Karpas-422 (cell line): ENCODE data around the gene ORAI2. TPM values are rescaled to one million over a fixed set of nuclear protein-coding genes. Genes with fewer than 3 reads are reported as not detected.
A peak's percentile ranks its signal among the peaks of the same experiment; 100 is the strongest.

Experiments
- DNase-seq: peaks from one replicate; pipeline ENCODE4 v3.0.0-alpha.2; 2015
- H2AFZ ChIP-seq: fragments of 200-600 bp; sonication (generic); 2 replicates; pipeline ENCODE4 v1.6.1; 2014; ENCODE audit warnings: antibody characterized with exemption, low read length, mixed read lengths
- H3K27ac ChIP-seq: fragments of 200-600 bp; sonication (generic); 2 replicates; pipeline ENCODE4 v1.5.1; 2014; ENCODE audit warnings: mild to moderate bottlenecking, low read length, moderate library complexity
- H3K27me3 ChIP-seq: fragments of 200-600 bp; sonication (generic); 2 replicates; pipeline ENCODE4 v1.6.1; 2014; ENCODE audit warnings: low read length, mixed read lengths
- H3K36me3 ChIP-seq: fragments of 200-600 bp; sonication (generic); 2 replicates; pipeline ENCODE4 v1.6.1; 2014; ENCODE audit warnings: low read length, mixed read lengths; ENCODE audit not compliant: insufficient read depth
- H3K4me1 ChIP-seq: fragments of 200-600 bp; sonication (generic); 2 replicates; pipeline ENCODE4 v1.6.1; 2014; ENCODE audit warnings: mild to moderate bottlenecking, low read length, mixed read lengths
- H3K4me2 ChIP-seq: fragments of 200-600 bp; sonication (generic); 2 replicates; pipeline ENCODE4 v1.6.1; 2014; ENCODE audit warnings: low read length, low read depth, mild to moderate bottlenecking; ENCODE audit not compliant: poor library complexity, severe bottlenecking
- H3K4me3 ChIP-seq: fragments of 200-600 bp; sonication (generic); 2 replicates; pipeline ENCODE4 v1.5.1; 2014; ENCODE audit warnings: mild to moderate bottlenecking, antibody characterized with exemption, low read length, mixed read lengths
- H3K79me2 ChIP-seq: fragments of 200-600 bp; sonication (generic); 2 replicates; pipeline ENCODE4 v1.6.1; 2014; ENCODE audit warnings: mild to moderate bottlenecking, low read length, mixed read lengths
- H3K9ac ChIP-seq: fragments of 200-600 bp; sonication (generic); 2 replicates; pipeline ENCODE4 v1.6.0; 2014; ENCODE audit warnings: low read length
- H3K9me2 ChIP-seq: fragments of 200-600 bp; sonication (generic), shearing (Covaris generic); replicated peaks from 2 replicates; pipeline ENCODE4 v1.6.0; 2014; ENCODE audit warnings: mild to moderate bottlenecking, low read length, moderate library complexity; ENCODE audit not compliant: insufficient read depth
- H3K9me3 ChIP-seq: fragments of 300-700, 200-600 bp; sonication (generic); 2 replicates; pipeline ENCODE4 v1.6.1; 2014; ENCODE audit warnings: low read length, mixed read lengths
- H4K20me1 ChIP-seq: fragments of 200-600 bp; sonication (generic); 2 replicates; pipeline ENCODE4 v1.6.1; 2014; ENCODE audit warnings: mild to moderate bottlenecking, antibody characterized with exemption, low read length, low read depth; ENCODE audit not compliant: insufficient read depth
- total RNA-seq: library from RNA; depleted of rRNA; stranded (reverse); fragments of >200 nt; shearing (Covaris generic); gene quantifications from 2 replicates; pipeline ENCODE4 v1.2.3, GENCODE V29; 2014; ENCODE audit warnings: low replicate concordance; rRNA removed

The ORAI2 gene
- 2.8 and 7.8 TPM in 2 replicates for total RNA-seq

- H2AFZ ChIP-seq: peak within 1 kb of the TSS; percentile 50; the same call in 1 of the 2 replicates
- peak; percentile 87 for DNase-seq
Measured at GRCh38 chr7:102433219-102434038, at the start of gene ORAI2. Gene ORAI2, plus strand, starts transcription at chr7:102433575. Its CDS starts 5,382 bp downstream, at chr7:102438957.

DNA sequence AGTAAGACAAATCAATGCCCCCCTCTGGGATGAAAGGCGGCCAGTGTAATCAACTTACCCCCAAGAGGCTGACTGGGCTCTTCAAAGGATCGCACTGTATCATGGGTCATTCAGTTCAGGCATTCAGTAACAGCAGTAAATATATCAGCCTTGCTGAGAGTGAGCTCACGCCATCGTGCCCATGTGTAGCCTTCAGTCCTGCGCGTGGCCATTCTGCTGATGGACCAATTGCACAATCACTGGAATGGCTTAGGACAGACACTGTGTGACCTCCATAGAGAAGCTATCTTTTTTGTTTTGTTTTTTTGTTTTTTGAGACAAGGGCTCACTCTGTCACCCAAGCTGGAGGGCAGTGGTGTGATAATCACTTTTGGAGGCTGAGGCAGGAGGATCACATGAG is 46.3 kb upstream of the ORAI2 start:
- no peak overlapping the region for H3K9ac ChIP-seq
- H3K4me1 ChIP-seq: peaks cover 7% of the 10 kb centered on the region; the same call in 1 of the 2 replicates
- no peak overlapping the region for H3K4me3 ChIP-seq

More at GRCh38 chr7:102433219-102434038, at the start of gene ORAI2:
- peak within 1 kb of the TSS; percentile 87 for H3K4me2 ChIP-seq
- H3K27me3 ChIP-seq: no peaks in the 10 kb centered on the region
- H3K9me2 ChIP-seq: no peaks in the 10 kb centered on the region
- H3K36me3 ChIP-seq: no peaks in the 10 kb centered on the region
- no peaks in the 10 kb centered on the region for H3K9me3 ChIP-seq
- no peaks in the 10 kb centered on the region for H3K79me2 ChIP-seq
- no peaks in the 10 kb centered on the region for H4K20me1 ChIP-seq
- H3K9ac ChIP-seq: peak within 1 kb of the TSS; percentile 78
- peaks cover 27% of the 10 kb centered on the region for H3K4me1 ChIP-seq
- peak within 1 kb of the TSS; percentile 80 for H3K4me3 ChIP-seq
- H3K27ac ChIP-seq: no peak within 1 kb of the TSS

GRCh38 chr7:102389810-102390209 is 43.6 kb upstream of the ORAI2 start:
- Histone ChIP-seq H3K4me3 (no peak overlapping the region), H3K36me3 (peaks cover 28% of the 10 kb centered on the region), H3K4me2 (no peak overlapping the region), H3K9me3 (no peaks in the 10 kb centered on the region), H3K9me2 (no peaks in the 10 kb centered on the region), H2AFZ (no peak overlapping the region), H3K27ac (peak overlapping the region; percentile 45; the same call in 1 of the 2 replicates), H4K20me1 (no peaks in the 10 kb centered on the region), H3K4me1 (peaks cover 7% of the 10 kb centered on the region; the same call in 1 of the 2 replicates), H3K79me2 (no peaks in the 10 kb centered on the region), H3K27me3 (no peaks in the 10 kb centered on the region), H3K9ac (no peak overlapping the region)
- no peak for DNase-seq

More for the DNA sequence above, 46.3 kb upstream of the ORAI2 start:
- no peaks in the 10 kb centered on the region for H3K27me3 ChIP-seq
- H3K27ac ChIP-seq: no peak overlapping the region
- peaks cover 27% of the 10 kb centered on the region for H3K36me3 ChIP-seq
- no peak overlapping the region for H2AFZ ChIP-seq
- H3K4me2 ChIP-seq: no peak overlapping the region
- no peaks in the 10 kb centered on the region for H3K79me2 ChIP-seq
- no peaks in the 10 kb centered on the region for H3K9me2 ChIP-seq
- no peaks in the 10 kb centered on the region for H4K20me1 ChIP-seq
- peak; percentile 29 for DNase-seq
- no peaks in the 10 kb centered on the region for H3K9me3 ChIP-seq

- H3K4me2 ChIP-seq: no peak overlapping the region
- H3K79me2 ChIP-seq: no peaks in the 10 kb centered on the region
- no peaks in the 10 kb centered on the region for H3K9me2 ChIP-seq
- H3K27me3 ChIP-seq: no peaks in the 10 kb centered on the region
- H3K4me1 ChIP-seq: peaks cover 18% of the 10 kb centered on the region
- H3K27ac ChIP-seq: 0 out of 2 replicates have a peak overlapping the region, but pooled peaks have one; percentile 42
- H3K4me3 ChIP-seq: no peak overlapping the region
- H3K9me3 ChIP-seq: no peaks in the 10 kb centered on the region
- peaks cover 28% of the 10 kb centered on the region for H3K36me3 ChIP-seq
- H2AFZ ChIP-seq: no peak overlapping the region
- peak; percentile 82 for DNase-seq
- no peak overlapping the region for H3K9ac ChIP-seq
- no peaks in the 10 kb centered on the region for H4K20me1 ChIP-seq
Measured at GRCh38 chr7:102390697-102391484, 42.5 kb upstream of the ORAI2 start.

- Histone ChIP-seq H3K36me3 (peaks cover 16% of the 10 kb centered on the region; the same call in 1 of the 2 replicates), H3K9ac (no peak overlapping the region), H3K4me2 (no peak overlapping the region), H3K4me1 (peaks cover 25% of the 10 kb centered on the region), H3K79me2 (peaks cover 11% of the 10 kb centered on the region), H2AFZ (no peak overlapping the region), H3K4me3 (no peak overlapping the region), H3K27me3 (no peaks in the 10 kb centered on the region), H3K9me2 (no peaks in the 10 kb centered on the region), H4K20me1 (no peaks in the 10 kb centered on the region; the same call in 1 of the 2 replicates), H3K27ac (no peak overlapping the region), H3K9me3 (no peaks in the 10 kb centered on the region)
- DNase-seq: no peak
Measured at GRCh38 chr7:102392330-102392729, 41.0 kb upstream of the ORAI2 start.

- H3K9ac ChIP-seq: no peak overlapping the region
- peaks cover 17% of the 10 kb centered on the region for H3K79me2 ChIP-seq
- H2AFZ ChIP-seq: no peak overlapping the region
- no peaks in the 10 kb centered on the region for H3K9me2 ChIP-seq
- no peaks in the 10 kb centered on the region for H3K9me3 ChIP-seq
- DNase-seq: no peak
- peaks cover 16% of the 10 kb centered on the region; the same call in 1 of the 2 replicates for H3K36me3 ChIP-seq
- no peak overlapping the region for H3K4me3 ChIP-seq
- no peaks in the 10 kb centered on the region; the same call in 1 of the 2 replicates for H4K20me1 ChIP-seq
- peaks cover 21% of the 10 kb centered on the region for H3K4me1 ChIP-seq
- H3K27ac ChIP-seq: no peak overlapping the region
- no peak overlapping the region for H3K4me2 ChIP-seq
- no peaks in the 10 kb centered on the region for H3K27me3 ChIP-seq
Measured at GRCh38 chr7:102393467-102393866, 39.9 kb upstream of the ORAI2 start.

DNA sequence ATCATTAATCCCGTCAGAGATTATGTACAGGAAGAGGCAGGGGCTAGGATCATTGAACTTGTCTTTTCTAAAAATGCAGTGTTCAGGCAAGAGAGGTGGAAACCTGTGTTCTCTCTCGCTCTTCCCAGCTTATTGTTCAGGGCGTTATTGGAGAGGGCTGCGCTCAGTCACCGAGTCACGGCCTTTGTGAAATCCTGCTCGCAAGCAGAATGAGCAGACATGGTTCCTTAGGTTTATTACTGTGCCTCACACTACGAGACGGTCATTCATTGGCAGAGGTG is 37.8 kb upstream of the ORAI2 start:
- Histone ChIP-seq H3K27ac (peak overlapping the region; percentile 90), H4K20me1 (no peaks in the 10 kb centered on the region; the same call in 1 of the 2 replicates), H3K4me2 (peak overlapping the region; percentile 97), H2AFZ (0 out of 2 replicates have a peak overlapping the region, but pooled peaks have one; percentile 28), H3K9me3 (no peaks in the 10 kb centered on the region), H3K4me3 (peak overlapping the region; percentile 96), H3K36me3 (peaks cover 17% of the 10 kb centered on the region; the same call in 1 of the 2 replicates), H3K9me2 (no peaks in the 10 kb centered on the region), H3K4me1 (peaks cover 20% of the 10 kb centered on the region), H3K79me2 (peaks cover 17% of the 10 kb centered on the region), H3K27me3 (no peaks in the 10 kb centered on the region), H3K9ac (peak overlapping the region; percentile 71)
- peak; percentile 55 for DNase-seq
